ENCODE measurements around the gene GTSE1. TPM values are rescaled to one million over a fixed set of nuclear protein-coding genes. Genes with fewer than 3 reads are reported as not detected.

GTSE1 gene
- total and polyA plus RNA-seq, 2 of the 13 experiments (the other 11 are each of a cell fraction or from before 2014, with no cell fraction given), result 10.7 to 13.5 TPM

DNA sequence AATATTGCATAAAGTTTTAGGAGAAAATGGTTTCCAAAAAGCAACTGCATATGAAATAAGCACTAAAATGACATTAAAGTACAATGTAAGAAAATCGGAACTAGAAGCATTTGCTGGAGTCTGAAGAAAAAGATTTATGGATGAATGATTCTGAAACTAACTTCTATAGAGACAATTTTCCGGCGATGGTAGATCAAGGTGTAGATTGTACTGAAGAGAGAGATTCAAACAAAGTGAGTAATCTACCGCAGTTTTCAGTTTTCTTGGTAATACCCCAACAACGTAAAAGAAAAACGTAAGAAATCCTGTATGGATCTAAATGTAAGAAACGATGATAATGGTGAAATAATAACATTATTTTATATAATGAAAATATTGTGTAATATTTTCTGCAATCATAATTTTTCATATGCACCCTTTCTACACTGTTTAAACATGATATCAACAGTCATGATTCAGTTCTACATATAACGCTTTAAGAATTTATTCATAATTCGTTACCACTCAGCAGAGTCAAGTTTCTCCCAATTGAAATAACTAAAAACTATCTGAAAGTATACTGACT, 44.8 kb upstream of the GTSE1 start:
- 94% methylated on average over 9 of the region's 9 CpGs for WGBS (ENCODE audit: low lambda C conversion rate)
- no peak for FAIRE-seq
- TF ChIP-seq NR1H2 (CRISPR knock-in tag; IDR thresholded peaks at IDR 0.05; ENCODE audit: borderline replicate concordance, low read depth) (no peak), ZNF101 (CRISPR knock-in tag; IDR thresholded peaks at IDR 0.05; ENCODE audit: borderline replicate concordance, low read depth) (no peak), TAF15 (IDR thresholded peaks at IDR 0.05; ENCODE audit: low read depth, low read length, poor library complexity, severe bottlenecking) (no peak), CHD4 (IDR thresholded peaks at IDR 0.05; ENCODE audit: borderline replicate concordance, low read length) (no peak), SNAPC2 (CRISPR knock-in tag; IDR thresholded peaks at IDR 0.05) (no peak), KDM2A (CRISPR knock-in tag; IDR thresholded peaks at IDR 0.05; ENCODE audit: borderline replicate concordance, low read depth) (no peak)
- TF ChIP-seq, protein P1, sequence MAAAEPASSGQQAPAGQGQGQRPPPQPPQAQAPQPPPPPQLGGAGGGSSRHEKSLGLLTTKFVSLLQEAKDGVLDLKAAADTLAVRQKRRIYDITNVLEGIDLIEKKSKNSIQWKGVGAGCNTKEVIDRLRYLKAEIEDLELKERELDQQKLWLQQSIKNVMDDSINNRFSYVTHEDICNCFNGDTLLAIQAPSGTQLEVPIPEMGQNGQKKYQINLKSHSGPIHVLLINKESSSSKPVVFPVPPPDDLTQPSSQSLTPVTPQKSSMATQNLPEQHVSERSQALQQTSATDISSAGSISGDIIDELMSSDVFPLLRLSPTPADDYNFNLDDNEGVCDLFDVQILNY (CRISPR knock-in tag; conservative IDR thresholded peaks at IDR 0.05), result no peak
- TF ChIP-seq, protein P2, sequence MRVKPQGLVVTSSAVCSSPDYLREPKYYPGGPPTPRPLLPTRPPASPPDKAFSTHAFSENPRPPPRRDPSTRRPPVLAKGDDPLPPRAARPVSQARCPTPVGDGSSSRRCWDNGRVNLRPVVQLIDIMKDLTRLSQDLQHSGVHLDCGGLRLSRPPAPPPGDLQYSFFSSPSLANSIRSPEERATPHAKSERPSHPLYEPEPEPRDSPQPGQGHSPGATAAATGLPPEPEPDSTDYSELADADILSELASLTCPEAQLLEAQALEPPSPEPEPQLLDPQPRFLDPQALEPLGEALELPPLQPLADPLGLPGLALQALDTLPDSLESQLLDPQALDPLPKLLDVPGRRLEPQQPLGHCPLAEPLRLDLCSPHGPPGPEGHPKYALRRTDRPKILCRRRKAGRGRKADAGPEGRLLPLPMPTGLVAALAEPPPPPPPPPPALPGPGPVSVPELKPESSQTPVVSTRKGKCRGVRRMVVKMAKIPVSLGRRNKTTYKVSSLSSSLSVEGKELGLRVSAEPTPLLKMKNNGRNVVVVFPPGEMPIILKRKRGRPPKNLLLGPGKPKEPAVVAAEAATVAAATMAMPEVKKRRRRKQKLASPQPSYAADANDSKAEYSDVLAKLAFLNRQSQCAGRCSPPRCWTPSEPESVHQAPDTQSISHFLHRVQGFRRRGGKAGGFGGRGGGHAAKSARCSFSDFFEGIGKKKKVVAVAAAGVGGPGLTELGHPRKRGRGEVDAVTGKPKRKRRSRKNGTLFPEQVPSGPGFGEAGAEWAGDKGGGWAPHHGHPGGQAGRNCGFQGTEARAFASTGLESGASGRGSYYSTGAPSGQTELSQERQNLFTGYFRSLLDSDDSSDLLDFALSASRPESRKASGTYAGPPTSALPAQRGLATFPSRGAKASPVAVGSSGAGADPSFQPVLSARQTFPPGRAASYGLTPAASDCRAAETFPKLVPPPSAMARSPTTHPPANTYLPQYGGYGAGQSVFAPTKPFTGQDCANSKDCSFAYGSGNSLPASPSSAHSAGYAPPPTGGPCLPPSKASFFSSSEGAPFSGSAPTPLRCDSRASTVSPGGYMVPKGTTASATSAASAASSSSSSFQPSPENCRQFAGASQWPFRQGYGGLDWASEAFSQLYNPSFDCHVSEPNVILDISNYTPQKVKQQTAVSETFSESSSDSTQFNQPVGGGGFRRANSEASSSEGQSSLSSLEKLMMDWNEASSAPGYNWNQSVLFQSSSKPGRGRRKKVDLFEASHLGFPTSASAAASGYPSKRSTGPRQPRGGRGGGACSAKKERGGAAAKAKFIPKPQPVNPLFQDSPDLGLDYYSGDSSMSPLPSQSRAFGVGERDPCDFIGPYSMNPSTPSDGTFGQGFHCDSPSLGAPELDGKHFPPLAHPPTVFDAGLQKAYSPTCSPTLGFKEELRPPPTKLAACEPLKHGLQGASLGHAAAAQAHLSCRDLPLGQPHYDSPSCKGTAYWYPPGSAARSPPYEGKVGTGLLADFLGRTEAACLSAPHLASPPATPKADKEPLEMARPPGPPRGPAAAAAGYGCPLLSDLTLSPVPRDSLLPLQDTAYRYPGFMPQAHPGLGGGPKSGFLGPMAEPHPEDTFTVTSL (CRISPR knock-in tag; IDR thresholded peaks at IDR 0.05; ENCODE audit: borderline replicate concordance), result no peak
- TF ChIP-seq, protein P3, sequence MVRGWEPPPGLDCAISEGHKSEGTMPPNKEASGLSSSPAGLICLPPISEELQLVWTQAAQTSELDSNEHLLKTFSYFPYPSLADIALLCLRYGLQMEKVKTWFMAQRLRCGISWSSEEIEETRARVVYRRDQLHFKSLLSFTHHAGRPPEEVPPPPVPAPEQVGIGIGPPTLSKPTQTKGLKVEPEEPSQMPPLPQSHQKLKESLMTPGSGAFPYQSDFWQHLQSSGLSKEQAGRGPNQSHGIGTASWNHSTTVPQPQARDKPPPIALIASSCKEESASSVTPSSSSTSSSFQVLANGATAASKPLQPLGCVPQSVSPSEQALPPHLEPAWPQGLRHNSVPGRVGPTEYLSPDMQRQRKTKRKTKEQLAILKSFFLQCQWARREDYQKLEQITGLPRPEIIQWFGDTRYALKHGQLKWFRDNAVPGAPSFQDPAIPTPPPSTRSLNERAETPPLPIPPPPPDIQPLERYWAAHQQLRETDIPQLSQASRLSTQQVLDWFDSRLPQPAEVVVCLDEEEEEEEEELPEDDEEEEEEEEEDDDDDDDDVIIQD (CRISPR knock-in tag; IDR thresholded peaks at IDR 0.05; ENCODE audit: low read depth), result no peak
- TF ChIP-seq, protein P4, sequence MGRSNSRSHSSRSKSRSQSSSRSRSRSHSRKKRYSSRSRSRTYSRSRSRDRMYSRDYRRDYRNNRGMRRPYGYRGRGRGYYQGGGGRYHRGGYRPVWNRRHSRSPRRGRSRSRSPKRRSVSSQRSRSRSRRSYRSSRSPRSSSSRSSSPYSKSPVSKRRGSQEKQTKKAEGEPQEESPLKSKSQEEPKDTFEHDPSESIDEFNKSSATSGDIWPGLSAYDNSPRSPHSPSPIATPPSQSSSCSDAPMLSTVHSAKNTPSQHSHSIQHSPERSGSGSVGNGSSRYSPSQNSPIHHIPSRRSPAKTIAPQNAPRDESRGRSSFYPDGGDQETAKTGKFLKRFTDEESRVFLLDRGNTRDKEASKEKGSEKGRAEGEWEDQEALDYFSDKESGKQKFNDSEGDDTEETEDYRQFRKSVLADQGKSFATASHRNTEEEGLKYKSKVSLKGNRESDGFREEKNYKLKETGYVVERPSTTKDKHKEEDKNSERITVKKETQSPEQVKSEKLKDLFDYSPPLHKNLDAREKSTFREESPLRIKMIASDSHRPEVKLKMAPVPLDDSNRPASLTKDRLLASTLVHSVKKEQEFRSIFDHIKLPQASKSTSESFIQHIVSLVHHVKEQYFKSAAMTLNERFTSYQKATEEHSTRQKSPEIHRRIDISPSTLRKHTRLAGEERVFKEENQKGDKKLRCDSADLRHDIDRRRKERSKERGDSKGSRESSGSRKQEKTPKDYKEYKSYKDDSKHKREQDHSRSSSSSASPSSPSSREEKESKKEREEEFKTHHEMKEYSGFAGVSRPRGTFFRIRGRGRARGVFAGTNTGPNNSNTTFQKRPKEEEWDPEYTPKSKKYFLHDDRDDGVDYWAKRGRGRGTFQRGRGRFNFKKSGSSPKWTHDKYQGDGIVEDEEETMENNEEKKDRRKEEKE (IDR thresholded peaks at IDR 0.05), result no peak
- TF ChIP-seq, protein P5, sequence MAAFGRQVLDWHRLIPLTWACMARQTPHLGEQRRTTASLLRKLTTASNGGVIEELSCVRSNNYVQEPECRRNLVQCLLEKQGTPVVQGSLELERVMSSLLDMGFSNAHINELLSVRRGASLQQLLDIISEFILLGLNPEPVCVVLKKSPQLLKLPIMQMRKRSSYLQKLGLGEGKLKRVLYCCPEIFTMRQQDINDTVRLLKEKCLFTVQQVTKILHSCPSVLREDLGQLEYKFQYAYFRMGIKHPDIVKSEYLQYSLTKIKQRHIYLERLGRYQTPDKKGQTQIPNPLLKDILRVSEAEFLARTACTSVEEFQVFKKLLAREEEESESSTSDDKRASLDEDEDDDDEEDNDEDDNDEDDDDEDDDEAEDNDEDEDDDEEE (CRISPR knock-in tag; IDR thresholded peaks at IDR 0.05), result no peak

More for the DNA sequence above, 44.8 kb upstream of the GTSE1 start:
- H3K4me3 ChIP-seq (replicated peaks in 1 of 3; ENCODE audit: insufficient read depth in 1 of 3, low read depth in 2 of 3, low read length in 3 of 3), result no peak overlapping the region; a peak in 1 of 6 replicates
- ChIA-PET POLR2A (interaction anchor here (7.2 kb wide), 1 partner anchor 17 kb away, joined by 83 read pairs; the partner anchor contains the start of gene TTC38), CTCF (ENCODE audit: low intra/inter-chr PET ratio, low total read pairs) (no interaction called here)
- H3K79me2 ChIP-seq (ENCODE audit: insufficient read depth, low read length), result peaks cover 4% of the 10 kb centered on the region
- peaks cover 61% of the 10 kb centered on the region for H3K4me1 ChIP-seq (ENCODE audit: insufficient read depth, low read length)
- intact Hi-C loops (cut with micrococcal nuclease; ENCODE audit: unreplicated experiment) (loop anchor here (2.0 kb wide), 1 partner anchor 15 kb away; no protein-coding TSS in a partner anchor), in situ Hi-C loops (cut with HindIII; ENCODE audit: extremely low pct_ligation_motif_present, low pct_unique_long_range_greater_than_20kb) (no loop called here)
- H3K9me3 ChIP-seq (ENCODE audit: low read length), result no peaks in the 10 kb centered on the region
- DNase-seq (ENCODE audit: low spot score) (no peak), ATAC-seq (no peak)
- no peak overlapping the region for H3K27ac ChIP-seq (ENCODE audit: extremely low read length, insufficient read depth, low read length)
- H2AFZ ChIP-seq (ENCODE audit: low read length), result no peak overlapping the region
- BruUV-seq (replicated peaks), result no TSS peak
- peak overlapping the region; percentile 83 for H3K4me2 ChIP-seq (ENCODE audit: low read depth, low read length)
- H3K36me3 ChIP-seq (replicated peaks in 1 of 2; ENCODE audit: control insufficient read depth in 1 of 2, insufficient read depth in 2 of 2, low read length in 2 of 2), result 0 out of 5 replicates have a peak, but pooled peaks cover 0 to 2% of the 10 kb centered on the region in 2 experiments
- H3K27me3 ChIP-seq (ENCODE audit: control insufficient read depth in 1 of 2, insufficient read depth in 2 of 2, low read length in 2 of 2), result no peaks in the 10 kb centered on the region
- H3K9ac ChIP-seq (ENCODE audit: insufficient read depth, low read depth, low read length), result peak overlapping the region; percentile 88; the same call in 1 of the 2 replicates
- H4K20me1 ChIP-seq (ENCODE audit: insufficient read depth, low read length), result no peaks in the 10 kb centered on the region

Data from HepG2 (cell line).